ENCODE results near the gene IGFALS.

DNA sequence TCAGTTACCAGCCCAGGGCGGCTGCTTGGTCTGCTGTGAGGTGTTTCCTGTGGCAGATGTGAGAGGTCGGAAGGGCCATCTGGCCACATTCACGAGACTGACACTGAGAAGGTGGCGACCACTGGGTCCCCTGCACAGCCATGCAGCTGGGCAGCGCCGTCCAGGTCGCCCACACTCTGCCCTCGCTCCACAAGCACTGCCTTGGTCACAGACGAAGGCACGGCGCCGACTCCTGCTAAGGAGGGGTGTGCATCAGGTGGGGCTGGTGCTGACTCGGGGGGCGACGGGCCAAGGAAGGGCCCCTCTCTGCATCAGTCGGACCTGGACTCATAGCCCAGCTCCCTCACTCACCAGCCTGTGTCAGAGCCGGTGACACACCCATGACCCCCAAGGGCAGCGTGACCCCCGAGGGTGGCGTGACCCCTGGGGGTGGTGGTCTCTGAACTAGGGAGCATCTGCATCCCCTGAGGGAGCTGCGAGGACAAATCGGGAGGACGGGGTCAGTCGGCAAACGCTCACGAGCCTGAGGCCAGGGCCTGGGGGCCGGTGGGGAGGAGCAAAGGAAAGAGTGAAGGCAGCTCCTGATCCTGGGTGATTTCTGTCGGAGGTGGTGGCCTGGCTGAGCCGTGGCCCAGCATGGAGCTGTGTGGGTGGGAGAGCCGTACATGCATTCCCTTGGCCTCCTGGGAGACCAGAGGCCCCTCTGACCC lies 52.6 kb downstream of the IGFALS start:
- TF ChIP-seq, protein P1, sequence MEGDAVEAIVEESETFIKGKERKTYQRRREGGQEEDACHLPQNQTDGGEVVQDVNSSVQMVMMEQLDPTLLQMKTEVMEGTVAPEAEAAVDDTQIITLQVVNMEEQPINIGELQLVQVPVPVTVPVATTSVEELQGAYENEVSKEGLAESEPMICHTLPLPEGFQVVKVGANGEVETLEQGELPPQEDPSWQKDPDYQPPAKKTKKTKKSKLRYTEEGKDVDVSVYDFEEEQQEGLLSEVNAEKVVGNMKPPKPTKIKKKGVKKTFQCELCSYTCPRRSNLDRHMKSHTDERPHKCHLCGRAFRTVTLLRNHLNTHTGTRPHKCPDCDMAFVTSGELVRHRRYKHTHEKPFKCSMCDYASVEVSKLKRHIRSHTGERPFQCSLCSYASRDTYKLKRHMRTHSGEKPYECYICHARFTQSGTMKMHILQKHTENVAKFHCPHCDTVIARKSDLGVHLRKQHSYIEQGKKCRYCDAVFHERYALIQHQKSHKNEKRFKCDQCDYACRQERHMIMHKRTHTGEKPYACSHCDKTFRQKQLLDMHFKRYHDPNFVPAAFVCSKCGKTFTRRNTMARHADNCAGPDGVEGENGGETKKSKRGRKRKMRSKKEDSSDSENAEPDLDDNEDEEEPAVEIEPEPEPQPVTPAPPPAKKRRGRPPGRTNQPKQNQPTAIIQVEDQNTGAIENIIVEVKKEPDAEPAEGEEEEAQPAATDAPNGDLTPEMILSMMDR (IDR thresholded peaks at IDR 0.05) = no peak
- no peak for TF ChIP-seq POLR2A (IDR thresholded peaks at IDR 0.05)

All from prostate gland (tissue), 2 donors.